Esophagus muscularis mucosa (tissue), 3 donors: ENCODE measurements around the gene MAST3.

Source experiments
- CTCF ChIP-seq, 3 experiments: fragments of 200-600 bp in 2 of 3; fragments of 450-650 bp in 1 of 3; sonication (generic) in 2 of 3; IDR thresholded peaks; one replicate each; pipeline ENCODE4 v1.5.1; 2017 to 2019; ENCODE audit warnings: antibody characterized with exemption in 3 of 3, mild to moderate bottlenecking in 2 of 3, moderate library complexity in 1 of 3
- POLR2A ChIP-seq: fragments of 450-650 bp; IDR thresholded peaks from one replicate; pipeline ENCODE4 v1.6.1; 2017; ENCODE audit warnings: antibody characterized with exemption, moderate library complexity, mild to moderate bottlenecking, low read depth

- TF ChIP-seq CTCF (IDR thresholded peaks at IDR 0.05) (no peak), POLR2A (no peak)
These were observed 31.2 kb downstream of the MAST3 start for GRCh38 chr19:18128805-18129204.
